ENCODE measurements around the gene ADORA1. TPM values are rescaled to one million over a fixed set of nuclear protein-coding genes. Genes with fewer than 3 reads are reported as not detected.

ADORA1 gene
- total RNA-seq, 1 experiment from 2014 or later = 0.92 TPM

- DNase-seq (ENCODE audit: low read depth, low spot score) = no peak
Measured at GRCh38 chr1:203113308-203113707, 14.2 kb upstream of the ADORA1 start.

GRCh38 chr1:203114202-203114601 is 13.3 kb upstream of the ADORA1 start:
- DNase-seq (ENCODE audit: low read depth, low spot score) = no peak
- in situ Hi-C loops (cut with HindIII; ENCODE audit: low pct_unique_long_range_greater_than_20kb, low sequenced_read_pairs) = no loop called here

More at GRCh38 chr1:203113308-203113707, 14.2 kb upstream of the ADORA1 start:
- in situ Hi-C loops (cut with HindIII; ENCODE audit: low pct_unique_long_range_greater_than_20kb, low sequenced_read_pairs) = no loop called here

- in situ Hi-C loops (cut with HindIII; ENCODE audit: low pct_unique_long_range_greater_than_20kb, low sequenced_read_pairs) = no loop called here
- DNase-seq (ENCODE audit: low read depth, low spot score) = no peak
Measured at GRCh38 chr1:203116091-203116820, 11.3 kb upstream of the ADORA1 start.

- DNase-seq (ENCODE audit: low read depth, low spot score) = peak; percentile 70
- in situ Hi-C loops (cut with HindIII; ENCODE audit: low pct_unique_long_range_greater_than_20kb, low sequenced_read_pairs) = no loop called here
Measured at GRCh38 chr1:203117611-203118575, 9.6 kb upstream of the ADORA1 start.

GRCh38 chr1:203120325-203121153 is 7.0 kb upstream of the ADORA1 start:
- DNase-seq (ENCODE audit: low read depth, low spot score) = no peak

GRCh38 chr1:203121186-203122015 is 6.1 kb upstream of the ADORA1 start:
- DNase-seq (ENCODE audit: low read depth, low spot score) = no peak
- in situ Hi-C loops (cut with HindIII; ENCODE audit: low pct_unique_long_range_greater_than_20kb, low sequenced_read_pairs) = no loop called here

More at GRCh38 chr1:203120325-203121153, 7.0 kb upstream of the ADORA1 start:
- in situ Hi-C loops (cut with HindIII; ENCODE audit: low pct_unique_long_range_greater_than_20kb, low sequenced_read_pairs) = no loop called here

- in situ Hi-C loops (cut with HindIII; ENCODE audit: low pct_unique_long_range_greater_than_20kb, low sequenced_read_pairs) = no loop called here
Measured at GRCh38 chr1:203122159-203122558, 5.4 kb upstream of the ADORA1 start.

GRCh38 chr1:203124011-203124410 is 3.5 kb upstream of the ADORA1 start:
- no peak for DNase-seq (ENCODE audit: low read depth, low spot score)
- in situ Hi-C loops (cut with HindIII; ENCODE audit: low pct_unique_long_range_greater_than_20kb, low sequenced_read_pairs) = no loop called here

More at GRCh38 chr1:203122159-203122558, 5.4 kb upstream of the ADORA1 start:
- DNase-seq (ENCODE audit: low read depth, low spot score) = no peak

- in situ Hi-C loops (cut with HindIII; ENCODE audit: low pct_unique_long_range_greater_than_20kb, low sequenced_read_pairs) = no loop called here
- no peak for DNase-seq (ENCODE audit: low read depth, low spot score)
Measured at GRCh38 chr1:203124546-203125317, 2.8 kb upstream of the ADORA1 start.

- DNase-seq (ENCODE audit: low read depth, low spot score) = peak; percentile 40
- in situ Hi-C loops (cut with HindIII; ENCODE audit: low pct_unique_long_range_greater_than_20kb, low sequenced_read_pairs) = no loop called here
Measured at GRCh38 chr1:203126151-203126865, 1.2 kb upstream of the ADORA1 start.

- no peak for DNase-seq (ENCODE audit: low read depth, low spot score)
Measured at GRCh38 chr1:203126866-203127665, 460 bp upstream of the ADORA1 start.

GRCh38 chr1:203128431-203128715 is 847 bp downstream of the ADORA1 start:
- DNase-seq (ENCODE audit: low read depth, low spot score) = no peak
- in situ Hi-C loops (cut with HindIII; ENCODE audit: low pct_unique_long_range_greater_than_20kb, low sequenced_read_pairs) = no loop called here

More at GRCh38 chr1:203126866-203127665, 460 bp upstream of the ADORA1 start:
- in situ Hi-C loops (cut with HindIII; ENCODE audit: low pct_unique_long_range_greater_than_20kb, low sequenced_read_pairs) = no loop called here

- in situ Hi-C loops (cut with HindIII; ENCODE audit: low pct_unique_long_range_greater_than_20kb, low sequenced_read_pairs) = no loop called here
- no peak for DNase-seq (ENCODE audit: low read depth, low spot score)
Measured at GRCh38 chr1:203128716-203129500, 1.4 kb downstream of the ADORA1 start.

GRCh38 chr1:203129501-203130231 is 2.1 kb downstream of the ADORA1 start:
- DNase-seq (ENCODE audit: low read depth, low spot score) = no peak
- in situ Hi-C loops (cut with HindIII; ENCODE audit: low pct_unique_long_range_greater_than_20kb, low sequenced_read_pairs) = no loop called here
